Type B pancreatic cell (in vitro differentiated cells): ENCODE data around the gene CACNA1C. TPM values are rescaled to one million over a fixed set of nuclear protein-coding genes. Genes with fewer than 3 reads are reported as not detected.
A peak's percentile ranks its signal among the peaks of the same experiment; 100 is the strongest.

ENCODE experiments used
- DNase-seq: peaks from one replicate; pipeline ENCODE4 v3.0.0; 2021; ENCODE audit warnings: mixed read lengths; ENCODE audit not compliant: unreplicated experiment; ENCODE audit errors: extremely low spot score
- H3K27ac Mint-ChIP-seq: 2 replicates; pipeline ENCODE4 v1.8.0; 2021; ENCODE audit warnings: mild to moderate bottlenecking, mixed read lengths
- H3K27me3 Mint-ChIP-seq: 2 replicates; pipeline ENCODE4 v1.8.0; 2021; ENCODE audit warnings: mixed read lengths
- H3K36me3 Mint-ChIP-seq: 2 replicates; pipeline ENCODE4 v1.8.0; 2021; ENCODE audit warnings: mixed read lengths
- H3K4me1 Mint-ChIP-seq: one replicate; pipeline ENCODE4 v1.8.0; 2021; ENCODE audit warnings: mixed read lengths; ENCODE audit not compliant: unreplicated experiment
- H3K4me3 Mint-ChIP-seq: 2 replicates; pipeline ENCODE4 v1.8.0; 2021; ENCODE audit warnings: mild to moderate bottlenecking, mixed read lengths
- H3K9me3 Mint-ChIP-seq: 2 replicates; pipeline ENCODE4 v1.8.0; 2021; ENCODE audit warnings: mixed read lengths
- total RNA-seq: library from RNA; stranded (reverse); gene quantifications from 2 replicates; pipeline ENCODE4 v1.2.1, GENCODE V29; 2021; ENCODE audit warnings: low replicate concordance
- TF ChIP-seq, protein P1 (sequence below): fragments of 200-600 bp; sonication (generic); conservative IDR thresholded peaks from 2 replicates; pipeline ENCODE4 v1.5.0; 2021; ENCODE audit warnings: antibody characterized with exemption, mild to moderate bottlenecking

The CACNA1C gene
- total RNA-seq, 1 donor from 2014 or later, result 14.3 TPM

DNA sequence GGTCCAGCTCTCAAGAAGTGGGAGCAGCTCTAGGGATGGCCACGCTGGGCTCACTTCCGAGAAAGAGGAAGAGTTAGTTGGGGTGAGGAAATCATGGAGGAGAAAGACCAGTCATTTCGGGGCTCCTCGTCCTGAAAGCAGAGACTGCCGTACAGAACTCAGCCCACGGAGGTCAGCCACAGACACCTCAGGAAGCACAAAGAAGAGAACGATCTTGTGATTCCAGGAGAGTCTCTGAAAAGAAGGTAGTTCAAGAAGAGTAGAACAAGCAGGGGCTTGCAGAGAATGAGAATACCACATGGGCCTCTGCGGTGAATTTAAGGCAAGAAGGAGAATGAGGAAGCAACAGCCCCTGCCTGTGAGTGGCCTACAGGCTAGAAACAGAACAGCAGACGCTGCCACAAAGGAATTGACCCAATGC lies 311.9 kb downstream of the CACNA1C start:
- peak overlapping the region; percentile 69 for H3K27ac Mint-ChIP-seq
- H3K4me1 Mint-ChIP-seq, result peaks cover under 1% of the 10 kb centered on the region
- no peak for DNase-seq
- H3K36me3 Mint-ChIP-seq, result peaks cover 16% of the 10 kb centered on the region
- no peak overlapping the region for H3K4me3 Mint-ChIP-seq
- H3K27me3 Mint-ChIP-seq, result peaks cover 5% of the 10 kb centered on the region
- H3K9me3 Mint-ChIP-seq, result no peaks in the 10 kb centered on the region
- TF ChIP-seq, protein P1, sequence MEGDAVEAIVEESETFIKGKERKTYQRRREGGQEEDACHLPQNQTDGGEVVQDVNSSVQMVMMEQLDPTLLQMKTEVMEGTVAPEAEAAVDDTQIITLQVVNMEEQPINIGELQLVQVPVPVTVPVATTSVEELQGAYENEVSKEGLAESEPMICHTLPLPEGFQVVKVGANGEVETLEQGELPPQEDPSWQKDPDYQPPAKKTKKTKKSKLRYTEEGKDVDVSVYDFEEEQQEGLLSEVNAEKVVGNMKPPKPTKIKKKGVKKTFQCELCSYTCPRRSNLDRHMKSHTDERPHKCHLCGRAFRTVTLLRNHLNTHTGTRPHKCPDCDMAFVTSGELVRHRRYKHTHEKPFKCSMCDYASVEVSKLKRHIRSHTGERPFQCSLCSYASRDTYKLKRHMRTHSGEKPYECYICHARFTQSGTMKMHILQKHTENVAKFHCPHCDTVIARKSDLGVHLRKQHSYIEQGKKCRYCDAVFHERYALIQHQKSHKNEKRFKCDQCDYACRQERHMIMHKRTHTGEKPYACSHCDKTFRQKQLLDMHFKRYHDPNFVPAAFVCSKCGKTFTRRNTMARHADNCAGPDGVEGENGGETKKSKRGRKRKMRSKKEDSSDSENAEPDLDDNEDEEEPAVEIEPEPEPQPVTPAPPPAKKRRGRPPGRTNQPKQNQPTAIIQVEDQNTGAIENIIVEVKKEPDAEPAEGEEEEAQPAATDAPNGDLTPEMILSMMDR, result peak; percentile 39

DNA sequence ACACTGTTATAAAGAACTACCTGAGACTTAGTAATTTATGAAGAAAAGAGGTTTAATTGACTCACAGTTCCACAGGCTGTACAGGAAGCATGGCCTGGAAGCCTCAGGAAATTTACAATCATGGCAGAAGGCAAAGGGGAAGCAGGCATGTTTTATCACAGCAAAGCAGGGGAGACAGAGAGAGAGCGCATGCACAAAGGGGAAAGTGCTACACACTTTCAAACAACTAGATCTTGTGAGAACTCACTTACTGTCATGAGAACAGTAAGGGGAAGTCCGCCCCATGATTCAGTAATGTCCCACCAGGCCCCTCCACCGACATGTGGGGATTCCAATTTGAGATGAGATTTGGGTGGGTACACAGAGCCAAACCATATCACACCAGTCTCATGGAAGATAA lies 313.9 kb downstream of the CACNA1C start:
- Mint-ChIP-seq H3K27me3 (peaks cover 10% of the 10 kb centered on the region), H3K27ac (no peak overlapping the region), H3K4me1 (no peaks in the 10 kb centered on the region), H3K9me3 (no peaks in the 10 kb centered on the region), H3K36me3 (peaks cover 20% of the 10 kb centered on the region), H3K4me3 (no peak overlapping the region)
- TF ChIP-seq, protein P1, result no peak
- no peak for DNase-seq

DNA sequence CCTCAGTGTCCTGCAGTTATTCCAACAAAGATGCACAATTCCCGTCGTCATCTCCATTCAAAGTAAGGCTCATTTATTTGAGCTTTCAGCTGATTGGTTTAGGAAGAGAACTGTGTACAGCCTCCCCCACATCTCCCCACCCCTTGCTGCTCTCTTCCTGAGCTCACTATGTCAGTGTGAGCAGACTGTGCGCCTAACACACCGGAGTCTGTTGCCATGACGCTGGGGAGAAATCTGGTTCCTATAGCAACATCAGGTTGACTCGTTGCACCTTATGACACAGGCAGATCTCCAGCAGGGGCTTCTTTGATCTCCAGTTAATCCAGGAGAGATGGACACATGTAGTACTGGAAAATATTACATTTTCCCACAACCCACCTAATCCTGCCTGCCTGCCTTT lies 319.4 kb downstream of the CACNA1C start:
- H3K4me3 Mint-ChIP-seq, result no peak overlapping the region
- H3K27me3 Mint-ChIP-seq, result peaks cover 22% of the 10 kb centered on the region
- H3K27ac Mint-ChIP-seq, result no peak overlapping the region
- peaks cover 7% of the 10 kb centered on the region for H3K36me3 Mint-ChIP-seq
- TF ChIP-seq, protein P1, result no peak
- DNase-seq, result no peak
- H3K9me3 Mint-ChIP-seq, result peaks cover 3% of the 10 kb centered on the region
- no peaks in the 10 kb centered on the region for H3K4me1 Mint-ChIP-seq

GRCh38 chr12:2372735-2373134 lies 319.9 kb downstream of the CACNA1C start:
- H3K9me3 Mint-ChIP-seq, result peaks cover 3% of the 10 kb centered on the region
- no peaks in the 10 kb centered on the region for H3K4me1 Mint-ChIP-seq
- H3K4me3 Mint-ChIP-seq, result no peak overlapping the region
- no peak overlapping the region for H3K27ac Mint-ChIP-seq
- H3K27me3 Mint-ChIP-seq, result peaks cover 22% of the 10 kb centered on the region
- peaks cover 7% of the 10 kb centered on the region for H3K36me3 Mint-ChIP-seq
- no peak for DNase-seq
- TF ChIP-seq, protein P1, result no peak

- Mint-ChIP-seq H3K27ac (no peak overlapping the region), H3K36me3 (peaks cover 7% of the 10 kb centered on the region), H3K27me3 (peaks cover 22% of the 10 kb centered on the region), H3K9me3 (peaks cover 3% of the 10 kb centered on the region), H3K4me1 (no peaks in the 10 kb centered on the region), H3K4me3 (no peak overlapping the region)
- no peak for DNase-seq
- TF ChIP-seq, protein P1, result no peak
Observed at GRCh38 chr12:2373307-2373706, 320.5 kb downstream of the CACNA1C start.
